Erythroblast (primary cell): ENCODE measurements around the gene ETF1.

ENCODE experiments used
- GATA1 ChIP-seq: IDR thresholded peaks from 2 replicates; pipeline ENCODE4 v1.6.1; 2011; ENCODE audit warnings: low read depth, mild to moderate bottlenecking, control low read depth, low read length, moderate library complexity
- POLR2A ChIP-seq: IDR thresholded peaks from 2 replicates; pipeline ENCODE4 v1.6.1; 2011; ENCODE audit warnings: mild to moderate bottlenecking, low read length

DNA sequence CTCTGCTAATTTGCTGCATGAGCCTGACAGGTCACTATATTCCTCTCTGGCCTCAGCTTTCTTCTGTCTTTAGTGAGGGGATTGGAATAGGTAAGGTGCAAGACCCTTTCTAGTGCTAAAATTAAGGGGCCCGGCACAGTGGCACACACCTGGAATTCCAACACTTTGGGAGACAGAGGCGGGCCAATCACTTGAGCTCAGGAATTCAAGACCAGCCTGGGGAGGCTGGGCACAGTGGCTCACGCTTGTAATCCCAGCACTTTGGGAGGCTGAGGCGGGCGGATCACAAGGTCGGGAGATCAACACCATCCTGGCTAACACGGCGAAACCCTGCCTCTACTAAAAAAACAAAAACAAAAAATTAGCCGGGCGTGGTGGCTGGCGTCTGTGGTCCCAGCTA is 40.5 kb downstream of the ETF1 start:
- TF ChIP-seq POLR2A (no peak), GATA1 (no peak)
